GM12878 (cell line): ENCODE results near the gene IKZF1. TPM values are rescaled to one million over a fixed set of nuclear protein-coding genes. Genes with fewer than 3 reads are reported as not detected.

ENCODE experiments used
- ATAC-seq: fragments of 200-7000 bp; cut with Tn5 transposase; 3 replicates; pipeline ENCODE4 v1.9.1; 2020; ENCODE audit warnings: mild to moderate bottlenecking, moderate library complexity
- BruUV-seq: library from RNA; stranded (reverse); fragments of 400-500 nt; replicated peaks from 2 replicates; lab custom pipeline; 2021; lab: Mats Ljungman, UMichigan
- CTCF ChIA-PET: fragments of 300-600 bp; sonication (Branson Sonifier 250); formaldehyde crosslinking; extraction: SDS; loops from one replicate; lab custom pipeline; 2021; ENCODE audit warnings: inconsistent platforms; lab: Yijun Ruan, JAX
- POLR2A ChIA-PET: fragments of 350-600 bp; formaldehyde crosslinking; extraction: SDS; loops from one replicate; lab custom pipeline; 2021; ENCODE audit warnings: inconsistent platforms; lab: Charles Lee
- RAD21 ChIA-PET: fragments of 300-600 bp; sonication (Branson Sonifier 250); formaldehyde crosslinking; loops from one replicate; lab custom pipeline; 2023; ENCODE audit warnings: antibody characterized with exemption; ENCODE audit not compliant: unreplicated experiment; lab: Charles Lee
- SMC1A ChIA-PET: fragments of 300-600 bp; sonication (Branson Sonifier 250); formaldehyde crosslinking; loops from one replicate; lab custom pipeline; 2023; ENCODE audit not compliant: unreplicated experiment, uncharacterized antibody; lab: Charles Lee
- DNase-seq: peaks from one replicate; pipeline ENCODE4 v3.0.0-alpha.2; 2011; ENCODE audit warnings: low read depth, low spot score
- FAIRE-seq: peaks from 3 replicates; lab custom pipeline; 2011; peaks lifted over from hg19 to GRCh38; lab: Jason Lieb, UNC
- H2AFZ ChIP-seq: 2 replicates; pipeline ENCODE4 v1.6.0; 2011; ENCODE audit warnings: low read depth, low read length, control low read depth; ENCODE audit not compliant: control insufficient read depth
- H3K27ac ChIP-seq: 2 replicates; pipeline ENCODE4 v1.5.1; 2011; ENCODE audit warnings: control low read depth; ENCODE audit not compliant: control insufficient read depth, insufficient read depth
- H3K27me3 ChIP-seq, 2 experiments: replicated peaks in 1 of 2; 2 replicates each; pipeline versions ENCODE4 v1.6.0 to v1.6.1; 2011; ENCODE audit warnings: low read length in 1 of 2; ENCODE audit not compliant: control insufficient read depth in 2 of 2, insufficient read depth in 2 of 2
- H3K36me3 ChIP-seq, 2 experiments: 2 replicates each; pipeline ENCODE4 v1.5.1; 2011; ENCODE audit warnings: low read length in 1 of 2; ENCODE audit not compliant: control insufficient read depth in 2 of 2, insufficient read depth in 2 of 2
- H3K4me1 ChIP-seq: 2 replicates; pipeline ENCODE4 v1.6.1; 2011; ENCODE audit warnings: mild to moderate bottlenecking, low read length, moderate library complexity, mixed read lengths; ENCODE audit not compliant: control insufficient read depth, insufficient read depth
- H3K4me2 ChIP-seq: 2 replicates; pipeline ENCODE4 v1.6.0; 2011; ENCODE audit warnings: control low read depth; ENCODE audit not compliant: control insufficient read depth, insufficient read depth
- H3K4me3 ChIP-seq: fragments of 200-600 bp; sonication (generic); 2 replicates; pipeline ENCODE4 v1.5.1; 2016
- H3K79me2 ChIP-seq: 2 replicates; pipeline ENCODE4 v1.6.0; 2011; ENCODE audit warnings: low read length; ENCODE audit not compliant: control insufficient read depth, insufficient read depth
- H3K9ac ChIP-seq: 2 replicates; pipeline ENCODE4 v1.8.0; 2011; ENCODE audit warnings: low read length, control low read depth, mixed read lengths; ENCODE audit not compliant: control insufficient read depth, insufficient read depth
- H3K9me3 ChIP-seq: replicated peaks from 3 replicates; pipeline ENCODE4 v1.5.1; 2011; ENCODE audit warnings: mild to moderate bottlenecking, low read length; ENCODE audit not compliant: control insufficient read depth, insufficient read depth
- H4K20me1 ChIP-seq: 2 replicates; pipeline ENCODE4 v1.6.0; 2011; ENCODE audit not compliant: control insufficient read depth, insufficient read depth
- ATF7 ChIP-seq: fragments of 450-650 bp; IDR thresholded peaks from 2 replicates; pipeline ENCODE4 v1.6.1; 2016; ENCODE audit warnings: low read depth, mild to moderate bottlenecking
- FOS ChIP-seq: IDR thresholded peaks from 3 replicates; pipeline ENCODE4 v1.6.1; 2011; ENCODE audit warnings: borderline replicate concordance; ENCODE audit not compliant: insufficient read length; ENCODE audit errors: extremely low read depth
- IRF3 ChIP-seq: fragments of 450-650 bp; IDR thresholded peaks from 2 replicates; pipeline ENCODE4 v1.6.1; 2014; ENCODE audit warnings: mild to moderate bottlenecking
- NFYA ChIP-seq: IDR thresholded peaks from 2 replicates; pipeline ENCODE4 v1.6.1; 2011; ENCODE audit warnings: low read depth, mild to moderate bottlenecking, low read length, improper control_type of control experiment, borderline replicate concordance
- NFYB ChIP-seq: IDR thresholded peaks from 2 replicates; pipeline ENCODE4 v1.6.1; 2011; ENCODE audit warnings: low read depth, mild to moderate bottlenecking, low read length, improper control_type of control experiment, moderate library complexity; ENCODE audit not compliant: insufficient read depth
- NR2C1 ChIP-seq: fragments of 450-650 bp; IDR thresholded peaks from 2 replicates; pipeline ENCODE4 v1.6.1; 2017; ENCODE audit warnings: antibody characterized with exemption, mild to moderate bottlenecking, moderate library complexity
- PAX8 ChIP-seq: fragments of 450-650 bp; IDR thresholded peaks from 2 replicates; pipeline ENCODE4 v1.6.1; 2017; ENCODE audit warnings: mild to moderate bottlenecking, moderate library complexity
- POLR2A ChIP-seq: IDR thresholded peaks from 2 replicates; pipeline ENCODE4 v1.6.1; 2011; ENCODE audit warnings: low read depth, mild to moderate bottlenecking, low read length
- RB1 ChIP-seq: fragments of 450-650 bp; formaldehyde crosslinking; IDR thresholded peaks from 2 replicates; pipeline ENCODE4 v1.6.1; 2017; ENCODE audit warnings: mild to moderate bottlenecking, borderline replicate concordance
- REST ChIP-seq: IDR thresholded peaks from 2 replicates; pipeline ENCODE4 v1.6.1; 2012; ENCODE audit warnings: mild to moderate bottlenecking, low read depth, low read length
- SKIL ChIP-seq: fragments of 450-650 bp; IDR thresholded peaks from 2 replicates; pipeline ENCODE4 v1.6.1; 2017; ENCODE audit warnings: mild to moderate bottlenecking, low read depth, inconsistent platforms; ENCODE audit not compliant: poor library complexity, severe bottlenecking
- SMAD1 ChIP-seq: fragments of 450-650 bp; IDR thresholded peaks from 2 replicates; pipeline ENCODE4 v1.6.1; 2018; ENCODE audit warnings: mild to moderate bottlenecking, low read depth; ENCODE audit not compliant: partially characterized antibody
- SMC3 ChIP-seq: IDR thresholded peaks from 2 replicates; pipeline ENCODE4 v1.6.1; 2011; ENCODE audit warnings: low read length, improper control_type of control experiment, borderline replicate concordance
- SPI1 ChIP-seq: IDR thresholded peaks from 2 replicates; pipeline ENCODE4 v1.6.1; 2011; ENCODE audit warnings: low read depth, mild to moderate bottlenecking, low read length, moderate library complexity, borderline replicate concordance; ENCODE audit not compliant: insufficient read depth
- SRF ChIP-seq, 2 experiments: IDR thresholded peaks; 2 replicates each; pipeline ENCODE4 v1.6.1; 2011; ENCODE audit warnings: low read depth in 2 of 2, low read length in 2 of 2, mild to moderate bottlenecking in 1 of 2, moderate library complexity in 1 of 2
- STAT3 ChIP-seq: IDR thresholded peaks from 2 replicates; pipeline ENCODE4 v1.6.1; 2011; ENCODE audit warnings: low read depth, low read length, improper control_type of control experiment
- TARDBP ChIP-seq: IDR thresholded peaks from 2 replicates; pipeline ENCODE4 v1.6.1; 2016; ENCODE audit warnings: borderline replicate concordance
- ZNF24 ChIP-seq: fragments of 450-650 bp; IDR thresholded peaks from 2 replicates; pipeline ENCODE4 v1.6.1; 2017; ENCODE audit warnings: antibody characterized with exemption, mild to moderate bottlenecking
- WGBS: methylation state at CpG from one replicate; pipeline ENCODE4 v1.1.6; 2016; ENCODE audit warnings: low lambda C conversion rate; ENCODE audit not compliant: insufficient replicate concordance, insufficient coverage; ENCODE audit errors: missing lambda C conversion rate; 5-methylcytosine and 5-hydroxymethylcytosine counted together
- in situ Hi-C: fragments of 300-500 bp; cut with MboI; formaldehyde crosslinking; loops from 9 replicates; pipeline ENCODE4 v1.14.3; 2018; ENCODE audit warnings: mixed read lengths
- intact Hi-C: fragments of 100-400 bp; cut with micrococcal nuclease; formaldehyde crosslinking; loops from one replicate; pipeline ENCODE4 v1.14.2; 2022; ENCODE audit not compliant: unreplicated experiment
- polyA plus RNA-seq, 11 experiments: library from polyadenylated mRNA; depleted of rRNA in 4 of 11; unstranded in 6 of 11; stranded (reverse) in 5 of 11; fragments of >200 nt; fragmentation: Nextera tagmentation in 4 of 11; fragmentation: Illumina TruSeq in 1 of 11; extraction: Ambion mirVana in 4 of 11; extraction: Trizol in 1 of 11; gene quantifications; 1 replicate in 1 of 11; 2 replicates in 10 of 11; pipeline versions ENCODE4 v1.2.1 to v1.2.3, GENCODE V29; 2011 to 2016; ENCODE audit warnings: inconsistent platforms in 2 of 11, missing spikeins in 2 of 11, low read depth in 1 of 11
- total RNA-seq, 4 experiments: library from RNA; depleted of rRNA in 3 of 4; stranded (reverse); fragments of >200 nt in 3 of 4; fragmentation: Illumina TruSeq in 1 of 4; extraction: Trizol in 1 of 4; gene quantifications; 2 replicates each; pipeline versions ENCODE4 v1.2.1 to v1.2.3, GENCODE V29; 2013 to 2021

Gene IKZF1
- total and polyA plus RNA-seq, 10 of the 15 experiments (the other 5 are each of a cell fraction or from before 2014, with no cell fraction given) = 27.2 to 125 (median 71.6) TPM

GRCh38 chr7:50270531-50271018, 33.9 kb upstream of the IKZF1 start (continued):
- TF ChIP-seq TARDBP (no peak), PAX8 (no peak), REST (no peak), NFYB (peak; percentile 93), STAT3 (0 out of 2 replicates have a peak, but pooled peaks have one; percentile 71), POLR2A (no peak), SPI1 (peak; percentile 70; the same call in 1 of the 2 replicates), ZNF24 (no peak), SRF (IDR thresholded peaks at IDR 0.05; ENCODE audit: low read depth in 2 of 2, low read length in 2 of 2) (no peak)

- Histone ChIP-seq H3K4me3 (no peak overlapping the region), H3K9ac (no peak overlapping the region), H4K20me1 (no peaks in the 10 kb centered on the region), H2AFZ (no peak overlapping the region), H3K36me3 (no peaks in the 10 kb centered on the region), H3K4me1 (peaks cover 76% of the 10 kb centered on the region), H3K79me2 (no peaks in the 10 kb centered on the region), H3K27ac (no peak overlapping the region), H3K4me2 (0 out of 2 replicates have a peak overlapping the region, but pooled peaks have one; percentile 13), H3K9me3 (peaks cover 7% of the 10 kb centered on the region), H3K27me3 (no peaks in the 10 kb centered on the region)
- ATAC-seq = peak; percentile 47
- no TSS peak for BruUV-seq
- ChIA-PET SMC1A (interaction anchor here (0.8 to 18.0 kb wide), 22 partner anchors 7 to 155 kb away, joined by 3 to 356 read pairs (median 18); partner anchors contain the start of gene IKZF1), POLR2A (interaction anchor here (0.8 to 13.4 kb wide), 10 partner anchors 11 to 127 kb away, joined by 3 to 165 read pairs (median 4); partner anchors contain the start of gene IKZF1), CTCF (interaction anchor here (0.7 to 15.9 kb wide), 21 partner anchors 8 to 145 kb away, joined by 3 to 250 read pairs (median 6); partner anchors contain the start of gene IKZF1), RAD21 (interaction anchor here (0.6 to 15.0 kb wide), 21 partner anchors 9 to 128 kb away, joined by 3 to 293 read pairs (median 9); partner anchors contain the start of gene IKZF1)
- TF ChIP-seq SMAD1 (no peak), NR2C1 (no peak), RB1 (no peak), FOS (no peak), ATF7 (no peak), SMC3 (no peak), NFYA (no peak), SKIL (no peak), IRF3 (no peak)
- DNase-seq = no peak
- WGBS = 14% methylated on average over 3 of the region's 3 CpGs
- no peak for FAIRE-seq
- intact Hi-C loops (no loop called here), in situ Hi-C loops (no loop called here)
These were observed 31.7 kb upstream of the IKZF1 start for GRCh38 chr7:50272808-50273207.
